ENCODE measurements around the gene ZNF614. TPM values are rescaled to one million over a fixed set of nuclear protein-coding genes. Genes with fewer than 3 reads are reported as not detected.

ZNF614 gene
- total and polyA plus RNA-seq, 2 of the 13 experiments (the other 11 are each of a cell fraction or from before 2014, with no cell fraction given) = 13.0 to 22.8 TPM

DNA sequence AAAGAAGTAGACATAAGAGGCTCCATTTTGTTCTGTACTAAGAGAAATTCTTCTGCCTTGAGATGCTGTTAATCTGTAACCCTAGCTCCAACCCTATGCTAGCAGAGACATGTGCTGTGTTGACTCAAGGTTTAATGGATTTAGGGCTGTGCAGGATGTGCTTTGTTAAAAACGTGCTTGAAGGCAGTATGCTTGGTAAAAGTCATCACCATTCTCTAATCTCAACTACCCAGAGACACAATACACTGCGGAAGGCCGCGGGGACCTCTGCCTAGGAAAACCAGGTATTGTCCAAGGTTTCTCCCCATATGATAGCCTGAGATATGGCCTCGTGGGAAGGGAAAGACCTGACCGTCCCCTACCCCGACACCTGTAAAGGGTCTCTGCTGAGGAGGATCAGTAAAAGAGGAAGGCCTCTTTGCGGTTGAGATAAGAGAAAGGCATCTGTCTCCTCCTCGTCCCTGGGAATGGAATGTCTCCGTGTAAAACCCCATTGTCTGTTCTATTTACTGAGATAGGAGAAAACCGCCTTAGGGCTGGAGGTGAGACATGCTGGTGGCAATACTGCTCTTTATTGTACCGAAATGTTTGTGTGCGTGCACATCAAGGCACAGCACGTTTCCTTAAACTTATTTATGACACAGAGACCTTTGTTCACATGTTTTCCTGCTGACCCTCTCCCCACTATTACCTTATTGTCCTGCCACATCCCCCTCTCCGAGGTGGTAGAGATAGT, 1.8 kb downstream of the ZNF614 start (continued):
- TF ChIP-seq, protein P1, sequence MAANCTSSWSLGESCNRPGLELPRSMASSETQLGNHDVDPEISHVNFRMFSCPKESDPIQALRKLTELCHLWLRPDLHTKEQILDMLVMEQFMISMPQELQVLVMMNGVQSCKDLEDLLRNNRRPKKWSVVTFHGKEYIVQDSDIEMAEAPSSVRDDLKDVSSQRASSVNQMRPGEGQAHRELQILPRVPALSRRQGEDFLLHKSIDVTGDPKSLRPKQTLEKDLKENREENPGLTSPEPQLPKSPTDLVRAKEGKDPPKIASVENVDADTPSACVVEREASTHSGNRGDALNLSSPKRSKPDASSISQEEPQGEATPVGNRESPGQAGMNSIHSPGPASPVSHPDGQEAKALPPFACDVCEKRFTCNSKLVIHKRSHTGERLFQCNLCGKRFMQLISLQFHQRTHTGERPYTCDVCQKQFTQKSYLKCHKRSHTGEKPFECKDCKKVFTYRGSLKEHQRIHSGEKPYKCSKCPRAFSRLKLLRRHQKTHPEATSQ (CRISPR knock-in tag; IDR thresholded peaks at IDR 0.05; ENCODE audit: borderline replicate concordance) = 0 out of 2 replicates have a peak, but pooled peaks have one; percentile 75
- TF ChIP-seq KLF12 (CRISPR knock-in tag; IDR thresholded peaks at IDR 0.05; ENCODE audit: borderline replicate concordance) (0 out of 2 replicates have a peak, but pooled peaks have one; percentile 41), POLR2AphosphoS5 (IDR thresholded peaks at IDR 0.05; ENCODE audit: low read depth, low read length) (peak; percentile 13; the same call in 1 of the 2 replicates), KDM6A (CRISPR knock-in tag; IDR thresholded peaks at IDR 0.05; ENCODE audit: low read depth) (0 out of 2 replicates have a peak, but pooled peaks have one; percentile 30), ZNF232 (CRISPR knock-in tag; IDR thresholded peaks at IDR 0.05; ENCODE audit: borderline replicate concordance) (0 out of 2 replicates have a peak, but pooled peaks have one; percentile 18), TEAD3 (CRISPR knock-in tag; optimal IDR thresholded peaks at IDR 0.05; ENCODE audit: borderline replicate concordance) (peak; percentile 35), NR2F6 (IDR thresholded peaks at IDR 0.05) (0 out of 2 replicates have a peak, but pooled peaks have one; percentile 31), NR2F6 (CRISPR knock-in tag; IDR thresholded peaks at IDR 0.05) (peak; percentile 25; the same call in 1 of the 2 replicates), SOX5 (CRISPR knock-in tag; IDR thresholded peaks at IDR 0.05; ENCODE audit: borderline replicate concordance) (peak; percentile 89; the same call in 1 of the 2 replicates), FOSL2 (CRISPR knock-in tag; IDR thresholded peaks at IDR 0.05) (0 out of 2 replicates have a peak, but pooled peaks have one; percentile 12), RBFOX2 (IDR thresholded peaks at IDR 0.05; ENCODE audit: low read depth, low read length) (peak; percentile 59), ZNF441 (CRISPR knock-in tag; IDR thresholded peaks at IDR 0.05; ENCODE audit: borderline replicate concordance) (0 out of 2 replicates have a peak, but pooled peaks have one; percentile 28), ELF3 (CRISPR knock-in tag; IDR thresholded peaks at IDR 0.05) (peak; percentile 31; the same call in 1 of the 2 replicates), ZNF430 (CRISPR knock-in tag; IDR thresholded peaks at IDR 0.05) (peak; percentile 39; the same call in 1 of the 2 replicates)
- TF ChIP-seq, protein P2, sequence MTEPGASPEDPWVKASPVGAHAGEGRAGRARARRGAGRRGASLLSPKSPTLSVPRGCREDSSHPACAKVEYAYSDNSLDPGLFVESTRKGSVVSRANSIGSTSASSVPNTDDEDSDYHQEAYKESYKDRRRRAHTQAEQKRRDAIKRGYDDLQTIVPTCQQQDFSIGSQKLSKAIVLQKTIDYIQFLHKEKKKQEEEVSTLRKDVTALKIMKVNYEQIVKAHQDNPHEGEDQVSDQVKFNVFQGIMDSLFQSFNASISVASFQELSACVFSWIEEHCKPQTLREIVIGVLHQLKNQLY (CRISPR knock-in tag; IDR thresholded peaks at IDR 0.05) = 0 out of 2 replicates have a peak, but pooled peaks have one; percentile 5
- TF ChIP-seq, protein P3, sequence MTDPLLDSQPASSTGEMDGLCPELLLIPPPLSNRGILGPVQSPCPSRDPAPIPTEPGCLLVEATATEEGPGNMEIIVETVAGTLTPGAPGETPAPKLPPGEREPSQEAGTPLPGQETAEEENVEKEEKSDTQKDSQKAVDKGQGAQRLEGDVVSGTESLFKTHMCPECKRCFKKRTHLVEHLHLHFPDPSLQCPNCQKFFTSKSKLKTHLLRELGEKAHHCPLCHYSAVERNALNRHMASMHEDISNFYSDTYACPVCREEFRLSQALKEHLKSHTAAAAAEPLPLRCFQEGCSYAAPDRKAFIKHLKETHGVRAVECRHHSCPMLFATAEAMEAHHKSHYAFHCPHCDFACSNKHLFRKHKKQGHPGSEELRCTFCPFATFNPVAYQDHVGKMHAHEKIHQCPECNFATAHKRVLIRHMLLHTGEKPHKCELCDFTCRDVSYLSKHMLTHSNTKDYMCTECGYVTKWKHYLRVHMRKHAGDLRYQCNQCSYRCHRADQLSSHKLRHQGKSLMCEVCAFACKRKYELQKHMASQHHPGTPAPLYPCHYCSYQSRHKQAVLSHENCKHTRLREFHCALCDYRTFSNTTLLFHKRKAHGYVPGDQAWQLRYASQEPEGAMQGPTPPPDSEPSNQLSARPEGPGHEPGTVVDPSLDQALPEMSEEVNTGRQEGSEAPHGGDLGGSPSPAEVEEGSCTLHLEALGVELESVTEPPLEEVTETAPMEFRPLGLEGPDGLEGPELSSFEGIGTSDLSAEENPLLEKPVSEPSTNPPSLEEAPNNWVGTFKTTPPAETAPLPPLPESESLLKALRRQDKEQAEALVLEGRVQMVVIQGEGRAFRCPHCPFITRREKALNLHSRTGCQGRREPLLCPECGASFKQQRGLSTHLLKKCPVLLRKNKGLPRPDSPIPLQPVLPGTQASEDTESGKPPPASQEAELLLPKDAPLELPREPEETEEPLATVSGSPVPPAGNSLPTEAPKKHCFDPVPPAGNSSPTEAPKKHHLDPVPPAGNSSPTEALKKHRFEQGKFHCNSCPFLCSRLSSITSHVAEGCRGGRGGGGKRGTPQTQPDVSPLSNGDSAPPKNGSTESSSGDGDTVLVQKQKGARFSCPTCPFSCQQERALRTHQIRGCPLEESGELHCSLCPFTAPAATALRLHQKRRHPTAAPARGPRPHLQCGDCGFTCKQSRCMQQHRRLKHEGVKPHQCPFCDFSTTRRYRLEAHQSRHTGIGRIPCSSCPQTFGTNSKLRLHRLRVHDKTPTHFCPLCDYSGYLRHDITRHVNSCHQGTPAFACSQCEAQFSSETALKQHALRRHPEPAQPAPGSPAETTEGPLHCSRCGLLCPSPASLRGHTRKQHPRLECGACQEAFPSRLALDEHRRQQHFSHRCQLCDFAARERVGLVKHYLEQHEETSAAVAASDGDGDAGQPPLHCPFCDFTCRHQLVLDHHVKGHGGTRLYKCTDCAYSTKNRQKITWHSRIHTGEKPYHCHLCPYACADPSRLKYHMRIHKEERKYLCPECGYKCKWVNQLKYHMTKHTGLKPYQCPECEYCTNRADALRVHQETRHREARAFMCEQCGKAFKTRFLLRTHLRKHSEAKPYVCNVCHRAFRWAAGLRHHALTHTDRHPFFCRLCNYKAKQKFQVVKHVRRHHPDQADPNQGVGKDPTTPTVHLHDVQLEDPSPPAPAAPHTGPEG (CRISPR knock-in tag; IDR thresholded peaks at IDR 0.05) = peak; percentile 49; the same call in 1 of the 2 replicates
- TF ChIP-seq, protein P4, sequence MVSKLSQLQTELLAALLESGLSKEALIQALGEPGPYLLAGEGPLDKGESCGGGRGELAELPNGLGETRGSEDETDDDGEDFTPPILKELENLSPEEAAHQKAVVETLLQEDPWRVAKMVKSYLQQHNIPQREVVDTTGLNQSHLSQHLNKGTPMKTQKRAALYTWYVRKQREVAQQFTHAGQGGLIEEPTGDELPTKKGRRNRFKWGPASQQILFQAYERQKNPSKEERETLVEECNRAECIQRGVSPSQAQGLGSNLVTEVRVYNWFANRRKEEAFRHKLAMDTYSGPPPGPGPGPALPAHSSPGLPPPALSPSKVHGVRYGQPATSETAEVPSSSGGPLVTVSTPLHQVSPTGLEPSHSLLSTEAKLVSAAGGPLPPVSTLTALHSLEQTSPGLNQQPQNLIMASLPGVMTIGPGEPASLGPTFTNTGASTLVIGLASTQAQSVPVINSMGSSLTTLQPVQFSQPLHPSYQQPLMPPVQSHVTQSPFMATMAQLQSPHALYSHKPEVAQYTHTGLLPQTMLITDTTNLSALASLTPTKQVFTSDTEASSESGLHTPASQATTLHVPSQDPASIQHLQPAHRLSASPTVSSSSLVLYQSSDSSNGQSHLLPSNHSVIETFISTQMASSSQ (IDR thresholded peaks at IDR 0.05; ENCODE audit: low read depth) = peak; percentile 82
- TF ChIP-seq, protein P4 (CRISPR knock-in tag; IDR thresholded peaks at IDR 0.05; ENCODE audit: borderline replicate concordance) = peak; percentile 92

All from HepG2 (cell line).